ENCODE measurements around the gene SEC31B. TPM values are rescaled to one million over a fixed set of nuclear protein-coding genes. Genes with fewer than 3 reads are reported as not detected.

SEC31B gene
- total and polyA plus RNA-seq, 2 of the 8 experiments (the other 6 are each of a cell fraction or from before 2014, with no cell fraction given), result 4.1 to 5.3 TPM

DNA sequence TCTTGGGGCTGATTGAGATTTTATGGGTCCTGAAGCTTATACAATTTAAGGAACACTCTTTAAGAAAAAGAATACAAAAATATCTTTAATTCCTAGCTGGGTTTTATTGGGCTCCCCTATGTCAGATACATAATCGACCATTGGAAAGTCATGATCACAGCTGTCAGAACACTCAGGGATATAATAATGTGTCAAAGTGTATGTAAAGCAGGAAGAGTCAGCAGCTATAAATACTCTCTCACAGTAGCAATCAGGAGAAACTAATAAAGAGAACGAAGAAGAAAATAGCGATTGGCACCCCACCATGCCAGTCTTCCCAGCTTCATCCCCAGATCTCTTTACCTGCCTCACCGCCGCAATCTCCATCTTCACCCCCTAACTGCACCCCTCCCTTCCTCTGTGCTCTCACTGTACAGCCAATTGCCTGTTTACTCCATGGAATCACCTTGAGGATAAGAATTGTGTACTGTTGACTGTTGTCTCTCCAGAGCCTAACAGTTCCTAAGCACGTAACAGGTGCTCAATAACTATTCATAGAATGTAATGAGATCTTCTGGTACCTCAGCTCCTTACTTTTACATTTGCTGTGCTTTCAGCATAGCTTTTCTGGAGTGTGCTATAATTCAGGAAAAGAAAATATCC is 80.9 kb downstream of the SEC31B start:
- Histone ChIP-seq H2AFZ (ENCODE audit: low read length) (no peak overlapping the region), H3K56ac (replicated peaks; ENCODE audit: insufficient read length, low read depth, low read length) (no peak overlapping the region), H3K23ac (ENCODE audit: insufficient read length) (no peak overlapping the region), H3K27me3 (replicated peaks in 1 of 4; ENCODE audit: control insufficient read depth in 3 of 4, extremely low read depth in 1 of 4, insufficient read depth in 3 of 4, low read length in 3 of 4) (no peaks in the 10 kb centered on the region), H4K5ac (ENCODE audit: insufficient read length, low read depth, low read length) (no peak overlapping the region), H2AK5ac (ENCODE audit: low read depth, low read length) (no peak overlapping the region), H3K4me1 (replicated peaks in 1 of 4; ENCODE audit: control insufficient read depth in 3 of 4, insufficient read depth in 4 of 4, low read length in 3 of 4) (no peaks in the 10 kb centered on the region), H4K20me1 (replicated peaks in 1 of 2; ENCODE audit: control insufficient read depth in 1 of 2, insufficient read depth in 2 of 2, low read length in 2 of 2) (no peaks in the 10 kb centered on the region), H2BK15ac (ENCODE audit: low read length) (no peak overlapping the region), H3K79me1 (ENCODE audit: low read depth, low read length) (no peaks in the 10 kb centered on the region), H3K4me2 (ENCODE audit: insufficient read depth in 1 of 2, low read depth in 2 of 2, low read length in 2 of 2) (no peak overlapping the region), H3K14ac (ENCODE audit: insufficient read length) (no peak overlapping the region), H2BK120ac (replicated peaks; ENCODE audit: low read depth, low read length) (no peak overlapping the region), H3K23me2 (ENCODE audit: low read depth, low read length) (no peaks in the 10 kb centered on the region), H3K18ac (ENCODE audit: extremely low read depth, low read length) (no peak overlapping the region), H3K79me2 (ENCODE audit: control insufficient read depth in 1 of 2, insufficient read depth in 2 of 2, low read length in 2 of 2) (no peaks in the 10 kb centered on the region), H3K4ac (replicated peaks; ENCODE audit: insufficient read length, low read depth, low read length) (no peak overlapping the region), H3K4me3 (ENCODE audit: extremely low read depth in 1 of 4, insufficient read depth in 2 of 4, low read depth in 3 of 4, low read length in 4 of 4) (no peak overlapping the region), H4K8ac (ENCODE audit: extremely low read depth, insufficient read depth, low read length) (no peak overlapping the region), H3K36me3 (ENCODE audit: control insufficient read depth in 2 of 4, insufficient read depth in 4 of 4, low read length in 3 of 4) (no peaks in the 10 kb centered on the region), H3K9me3 (ENCODE audit: insufficient read depth in 2 of 2, low read depth in 1 of 2, low read length in 1 of 2) (no peaks in the 10 kb centered on the region), H2BK20ac (ENCODE audit: low read length) (no peak overlapping the region), H2BK12ac (ENCODE audit: low read depth, low read length) (no peak overlapping the region), H2BK5ac (ENCODE audit: low read depth, low read length) (no peak overlapping the region), H3K9ac (replicated peaks in 1 of 4; ENCODE audit: extremely low read depth in 1 of 4, low read depth in 3 of 4, low read length in 3 of 4) (no peak overlapping the region), H3K27ac (ENCODE audit: low read depth, low read length) (no peak overlapping the region), H4K91ac (replicated peaks; ENCODE audit: insufficient read length, low read length) (no peak overlapping the region)
- ChIA-PET CTCF (ENCODE audit: partially characterized antibody) (interaction anchor here (0.6 to 6.2 kb wide), 14 partner anchors 9 to 99 kb away, joined by 3 to 63 read pairs (median 6); partner anchors contain the start of gene SCD), POLR2A (ENCODE audit: partially characterized antibody) (interaction anchor here (1.1 to 1.5 kb wide), 2 partner anchors 66 to 86 kb away, joined by 3 to 5 read pairs; no protein-coding TSS in a partner anchor)
- 95% methylated on average over 6 of the region's 6 CpGs; no CpG with 5 or more reads in 1 of the 2 experiments for WGBS, 2 experiments (ENCODE audit: extremely low coverage in 1 of 2, insufficient coverage in 1 of 2, insufficient read length in 1 of 2, insufficient replicate concordance in 2 of 2, low coverage in 1 of 2, low lambda C conversion rate in 2 of 2, missing lambda C conversion rate in 1 of 2)
- no peak for FAIRE-seq
- no peak for DNase-seq (ENCODE audit: low read depth in 1 of 2, low spot score in 2 of 2)
- TF ChIP-seq PHF8 (conservative IDR thresholded peaks at IDR 0.05; ENCODE audit: low read depth, low read length) (no peak), POLR2A (IDR thresholded peaks at IDR 0.05; ENCODE audit: control extremely low read depth in 1 of 2, low read depth in 2 of 2, low read length in 2 of 2) (no peak), ASH2L (IDR thresholded peaks at IDR 0.05; ENCODE audit: low read length) (no peak), HDAC6 (IDR thresholded peaks at IDR 0.05; ENCODE audit: low read depth, low read length) (no peak), GABPA (IDR thresholded peaks at IDR 0.05; ENCODE audit: borderline replicate concordance, insufficient read depth, low read length) (no peak), BACH1 (IDR thresholded peaks at IDR 0.05; ENCODE audit: low read length) (no peak), SP1 (IDR thresholded peaks at IDR 0.05; ENCODE audit: low read depth, low read length) (no peak), ZNF274 (IDR thresholded peaks at IDR 0.05; ENCODE audit: borderline replicate concordance, extremely low read depth, low read length) (no peak), TEAD4 (IDR thresholded peaks at IDR 0.05; ENCODE audit: low read depth, low read length) (no peak), NRF1 (IDR thresholded peaks at IDR 0.05; ENCODE audit: low read depth, low read length) (no peak)
- TF ChIP-seq, protein P1, sequence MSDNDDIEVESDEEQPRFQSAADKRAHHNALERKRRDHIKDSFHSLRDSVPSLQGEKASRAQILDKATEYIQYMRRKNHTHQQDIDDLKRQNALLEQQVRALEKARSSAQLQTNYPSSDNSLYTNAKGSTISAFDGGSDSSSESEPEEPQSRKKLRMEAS (IDR thresholded peaks at IDR 0.05), result no peak
- TF ChIP-seq, protein P2, sequence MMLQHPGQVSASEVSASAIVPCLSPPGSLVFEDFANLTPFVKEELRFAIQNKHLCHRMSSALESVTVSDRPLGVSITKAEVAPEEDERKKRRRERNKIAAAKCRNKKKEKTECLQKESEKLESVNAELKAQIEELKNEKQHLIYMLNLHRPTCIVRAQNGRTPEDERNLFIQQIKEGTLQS (IDR thresholded peaks at IDR 0.05; ENCODE audit: insufficient read depth, low read depth, low read length), result no peak

Data from H1 (cell line).